Endodermal cell (in vitro differentiated cells): ENCODE results near the gene MTUS2. TPM values are rescaled to one million over a fixed set of nuclear protein-coding genes. Genes with fewer than 3 reads are reported as not detected.

ENCODE experiments used
- DNase-seq: peaks from one replicate; pipeline ENCODE4 v3.0.0-alpha.2; 2017
- H3K27ac ChIP-seq: 2 replicates; pipeline ENCODE4 v1.5.1; 2013; ENCODE audit warnings: mild to moderate bottlenecking, low read depth, low read length, moderate library complexity
- H3K27me3 ChIP-seq: 2 replicates; pipeline ENCODE4 v1.6.1; 2013; ENCODE audit warnings: mild to moderate bottlenecking, low read length, moderate library complexity; ENCODE audit not compliant: insufficient read depth, control insufficient read depth, poor library complexity, severe bottlenecking
- H3K36me3 ChIP-seq: 2 replicates; pipeline ENCODE4 v1.7.0; 2013; ENCODE audit warnings: mild to moderate bottlenecking, low read length, moderate library complexity; ENCODE audit not compliant: control insufficient read depth, insufficient read depth
- H3K4me1 ChIP-seq: one replicate; pipeline ENCODE4 v1.7.0; 2013; ENCODE audit warnings: low read length; ENCODE audit not compliant: control insufficient read depth, insufficient read depth
- H3K4me3 ChIP-seq: 2 replicates; pipeline ENCODE4 v1.5.1; 2013; ENCODE audit warnings: mild to moderate bottlenecking, low read length, moderate library complexity
- H3K9ac ChIP-seq: 2 replicates; pipeline ENCODE4 v1.6.1; 2013; ENCODE audit warnings: mild to moderate bottlenecking, low read length, moderate library complexity; ENCODE audit not compliant: poor library complexity, severe bottlenecking; ENCODE audit errors: extremely low read depth
- H3K9me3 ChIP-seq: 2 replicates; pipeline ENCODE4 v1.6.1; 2013; ENCODE audit warnings: mild to moderate bottlenecking, low read length, moderate library complexity; ENCODE audit not compliant: control insufficient read depth
- H3K27ac Mint-ChIP-seq: 2 replicates; pipeline ENCODE4 v1.8.0; 2020; ENCODE audit warnings: mixed read lengths
- H3K27me3 Mint-ChIP-seq: 2 replicates; pipeline ENCODE4 v1.8.0; 2021; ENCODE audit warnings: mild to moderate bottlenecking, mixed read lengths; ENCODE audit not compliant: insufficient read depth
- H3K36me3 Mint-ChIP-seq: 2 replicates; pipeline ENCODE4 v1.8.0; 2020; ENCODE audit warnings: low read depth, mixed read lengths
- H3K4me1 Mint-ChIP-seq: 2 replicates; pipeline ENCODE4 v1.8.0; 2020; ENCODE audit warnings: mixed read lengths
- H3K4me3 Mint-ChIP-seq: 2 replicates; pipeline ENCODE4 v1.8.0; 2020; ENCODE audit warnings: mild to moderate bottlenecking, moderate library complexity, mixed read lengths
- H3K9me3 Mint-ChIP-seq: 2 replicates; pipeline ENCODE4 v1.8.0; 2020; ENCODE audit warnings: mild to moderate bottlenecking, mixed read lengths
- CTCF ChIP-seq: fragments of 200-600 bp; sonication (generic); conservative IDR thresholded peaks from 2 replicates; pipeline ENCODE4 v1.5.0; 2021; ENCODE audit warnings: antibody characterized with exemption, mild to moderate bottlenecking
- WGBS, 2 experiments: methylation state at CpG; one replicate each; pipeline versions ENCODE4 v1.1.5 to v1.1.7; 2013; ENCODE audit warnings: missing lambda C conversion rate in 2 of 2, mixed read lengths in 1 of 2; ENCODE audit not compliant: insufficient coverage in 1 of 2, insufficient read length in 1 of 2; 5-methylcytosine and 5-hydroxymethylcytosine counted together
- total RNA-seq, 2 donors: library from RNA; stranded (reverse); fragmentation: NEBNext Ultra II Directional in 1 of 2; extraction: Animal tissue kit (Norgen Biotek cat#: 25700) in 1 of 2; gene quantifications; 2 replicates in 1 of 2; 3 replicates in 1 of 2; pipeline ENCODE4 v1.2.1, GENCODE V29; 2021

The MTUS2 gene
- total RNA-seq, 2 donors from 2014 or later: 1.2 to 1.3 TPM

DNA sequence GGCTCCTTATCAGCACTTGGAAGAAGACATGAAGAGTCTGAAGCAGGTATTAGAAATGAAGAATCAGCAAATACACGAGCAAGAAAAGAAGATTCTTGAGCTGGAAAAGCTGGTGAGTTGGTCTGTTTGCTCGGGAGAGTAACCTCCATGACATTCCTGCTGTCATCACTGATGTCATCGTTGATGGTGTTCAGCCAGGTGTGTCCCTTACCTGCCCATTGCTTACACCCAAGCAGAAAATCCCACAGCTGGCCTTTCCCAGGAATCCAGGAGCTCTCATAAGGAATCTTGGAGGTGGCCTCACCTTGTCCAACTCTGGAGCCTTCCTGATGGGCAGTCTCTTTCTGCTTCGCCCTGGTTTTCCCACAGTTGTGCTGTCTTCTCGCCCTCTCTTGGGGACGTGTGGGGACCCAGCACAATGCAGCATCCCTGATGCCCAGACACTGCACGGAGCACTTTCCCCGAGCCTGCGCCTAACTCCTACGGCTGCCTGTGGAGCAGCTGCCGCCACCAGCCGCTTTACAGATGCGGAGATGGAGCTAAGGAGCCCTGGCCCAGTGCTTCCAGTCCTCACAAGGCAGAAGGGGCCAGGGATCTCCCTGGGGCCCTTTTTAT is 678.4 kb downstream of the MTUS2 start:
- no peaks in the 10 kb centered on the region for H3K36me3 Mint-ChIP-seq
- H3K4me1 ChIP-seq: peaks cover 11% of the 10 kb centered on the region
- H3K4me1 Mint-ChIP-seq: peaks cover 24% of the 10 kb centered on the region
- no peak overlapping the region for H3K4me3 ChIP-seq
- H3K9me3 Mint-ChIP-seq: no peaks in the 10 kb centered on the region
- no peak overlapping the region for H3K9ac ChIP-seq
- H3K27me3 ChIP-seq: peaks cover under 1% of the 10 kb centered on the region
- no peak overlapping the region for H3K4me3 Mint-ChIP-seq
- H3K9me3 ChIP-seq: no peaks in the 10 kb centered on the region
- DNase-seq: no peak
- no peak overlapping the region for H3K27ac ChIP-seq
- H3K27me3 Mint-ChIP-seq: peaks cover 22% of the 10 kb centered on the region
- no peak for TF ChIP-seq CTCF
- no peaks in the 10 kb centered on the region for H3K36me3 ChIP-seq
- H3K27ac Mint-ChIP-seq: no peak overlapping the region
- 94% methylated on average over 5 to 13 of the region's 13 CpGs for WGBS, 2 experiments

- no peak for DNase-seq
- Mint-ChIP-seq H3K9me3 (no peaks in the 10 kb centered on the region), H3K27me3 (peaks cover 30% of the 10 kb centered on the region), H3K36me3 (no peaks in the 10 kb centered on the region), H3K27ac (no peak overlapping the region), H3K4me3 (no peak overlapping the region), H3K4me1 (peaks cover 17% of the 10 kb centered on the region)
- peaks cover 10% of the 10 kb centered on the region for H3K27me3 ChIP-seq
- peaks cover 8% of the 10 kb centered on the region for H3K4me1 ChIP-seq
- H3K27ac ChIP-seq: no peak overlapping the region
- no peaks in the 10 kb centered on the region for H3K9me3 ChIP-seq
- TF ChIP-seq CTCF: no peak
- H3K4me3 ChIP-seq: no peak overlapping the region
- H3K36me3 ChIP-seq: no peaks in the 10 kb centered on the region
- no peak overlapping the region for H3K9ac ChIP-seq
- WGBS, 2 experiments: 88 to 100% methylated on average over 3 to 7 of the region's 7 CpGs
Observed at GRCh38 chr13:29499506-29500165, 679.5 kb downstream of the MTUS2 start.

DNA sequence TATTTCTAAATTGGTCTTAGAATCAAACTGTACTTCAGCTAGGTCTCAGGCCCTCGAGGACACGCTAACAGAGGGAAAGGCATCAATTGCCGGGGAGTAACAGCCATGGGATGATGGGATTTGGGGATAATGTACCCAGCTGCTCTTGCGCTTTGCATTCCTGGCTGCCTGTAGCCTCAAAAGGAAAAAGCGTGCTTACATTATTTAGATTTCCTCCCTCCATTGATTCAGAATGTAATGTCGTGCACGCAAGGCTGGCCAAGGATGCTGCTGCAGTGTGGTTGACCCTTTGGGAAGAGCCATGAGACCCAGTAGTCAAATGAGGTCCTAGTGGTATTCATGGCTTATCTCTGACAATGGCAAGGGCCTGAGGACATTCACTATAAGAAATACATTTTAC is 680.2 kb downstream of the MTUS2 start:
- Histone ChIP-seq H3K9me3 (no peaks in the 10 kb centered on the region), H3K27me3 (peaks cover 10% of the 10 kb centered on the region), H3K36me3 (no peaks in the 10 kb centered on the region), H3K27ac (no peak overlapping the region), H3K9ac (no peak overlapping the region), H3K4me1 (peaks cover 8% of the 10 kb centered on the region), H3K4me3 (no peak overlapping the region)
- Mint-ChIP-seq H3K4me3 (no peak overlapping the region), H3K9me3 (no peaks in the 10 kb centered on the region), H3K36me3 (no peaks in the 10 kb centered on the region), H3K27ac (no peak overlapping the region), H3K4me1 (peaks cover 17% of the 10 kb centered on the region), H3K27me3 (peaks cover 31% of the 10 kb centered on the region)
- DNase-seq: no peak
- 93 to 96% methylated on average over 5 to 7 of the region's 7 CpGs for WGBS, 2 experiments
- no peak for TF ChIP-seq CTCF
